GM23248 (cell line): Measurements from ENCODE around the gene DMKN.

ENCODE experiments used
- EZH2 ChIP-seq: fragments of 200-600 bp; sonication (generic); IDR thresholded peaks from 2 replicates; pipeline ENCODE4 v1.6.1; 2018; ENCODE audit warnings: antibody characterized with exemption, mild to moderate bottlenecking; ENCODE audit not compliant: insufficient read depth, poor library complexity, severe bottlenecking
- EZH2phosphoT487 ChIP-seq: fragments of 200-600 bp; sonication (generic); IDR thresholded peaks from 2 replicates; pipeline ENCODE4 v1.6.1; 2018; ENCODE audit warnings: antibody characterized with exemption, moderate library complexity, mild to moderate bottlenecking, low read depth; ENCODE audit not compliant: insufficient read depth

DNA sequence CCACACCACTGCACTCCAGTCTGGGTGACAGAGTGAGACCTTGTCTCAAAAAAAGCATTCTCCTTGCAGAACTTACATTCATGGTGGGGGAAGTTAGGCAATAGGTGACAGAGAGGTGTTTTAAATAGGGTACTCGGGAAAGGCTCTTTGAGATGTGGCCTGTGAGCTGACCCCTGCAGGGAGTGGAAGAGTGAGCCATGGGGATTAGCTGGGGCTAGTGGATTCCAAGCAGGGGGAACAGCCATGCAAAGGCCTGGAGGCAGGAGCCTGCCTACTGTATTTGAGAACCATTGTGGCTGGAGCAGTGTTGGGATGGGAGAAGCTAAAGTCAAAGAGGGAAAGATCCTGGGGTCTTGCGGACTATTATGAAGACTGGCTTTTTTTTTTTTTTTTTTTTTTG, 3.9 kb upstream of the DMKN start:
- TF ChIP-seq EZH2phosphoT487 (no peak), EZH2 (no peak)
